Measurements from ENCODE around the gene SMCO1.

- TF ChIP-seq, protein P1, sequence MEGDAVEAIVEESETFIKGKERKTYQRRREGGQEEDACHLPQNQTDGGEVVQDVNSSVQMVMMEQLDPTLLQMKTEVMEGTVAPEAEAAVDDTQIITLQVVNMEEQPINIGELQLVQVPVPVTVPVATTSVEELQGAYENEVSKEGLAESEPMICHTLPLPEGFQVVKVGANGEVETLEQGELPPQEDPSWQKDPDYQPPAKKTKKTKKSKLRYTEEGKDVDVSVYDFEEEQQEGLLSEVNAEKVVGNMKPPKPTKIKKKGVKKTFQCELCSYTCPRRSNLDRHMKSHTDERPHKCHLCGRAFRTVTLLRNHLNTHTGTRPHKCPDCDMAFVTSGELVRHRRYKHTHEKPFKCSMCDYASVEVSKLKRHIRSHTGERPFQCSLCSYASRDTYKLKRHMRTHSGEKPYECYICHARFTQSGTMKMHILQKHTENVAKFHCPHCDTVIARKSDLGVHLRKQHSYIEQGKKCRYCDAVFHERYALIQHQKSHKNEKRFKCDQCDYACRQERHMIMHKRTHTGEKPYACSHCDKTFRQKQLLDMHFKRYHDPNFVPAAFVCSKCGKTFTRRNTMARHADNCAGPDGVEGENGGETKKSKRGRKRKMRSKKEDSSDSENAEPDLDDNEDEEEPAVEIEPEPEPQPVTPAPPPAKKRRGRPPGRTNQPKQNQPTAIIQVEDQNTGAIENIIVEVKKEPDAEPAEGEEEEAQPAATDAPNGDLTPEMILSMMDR (IDR thresholded peaks at IDR 0.05), result no peak
- TF ChIP-seq MEF2A (IDR thresholded peaks at IDR 0.05; ENCODE audit: borderline replicate concordance, low read depth) (no peak), RFX5 (IDR thresholded peaks at IDR 0.05; ENCODE audit: low read length) (no peak)
Observed at GRCh38 chr3:196553551-196553950, 38.4 kb upstream of the SMCO1 start.

Data from SK-N-SH (cell line).